GM18505 (cell line): ENCODE data around the gene ATP9A.
"Not testable (repeated sequence)": the region's sequence is repeated elsewhere in the genome, so short reads cannot be mapped to it uniquely, and the experiment has no call there.

Experiments used
- ATAC-seq: cut with Tn5 transposase; IDR thresholded peaks from one replicate; pipeline ENCODE4 v1.9.1; 2021; ENCODE audit not compliant: unreplicated experiment
- POLR2A ChIP-seq: IDR thresholded peaks from 4 replicates; pipeline ENCODE4 v1.6.1; 2011; ENCODE audit warnings: borderline replicate concordance; ENCODE audit not compliant: insufficient read depth, insufficient read length; ENCODE audit errors: extremely low read depth

The ATP9A gene

GRCh38 chr20:51772236-51772635 lies 4.0 kb upstream of the ATP9A start:
- no peak for ATAC-seq
- no peak for TF ChIP-seq POLR2A

- no peak for ATAC-seq
- no peak for TF ChIP-seq POLR2A
Measured at GRCh38 chr20:51769976-51770615, 1.9 kb upstream of the ATP9A start.

GRCh38 chr20:51768759-51769517 lies 748 bp upstream of the ATP9A start:
- TF ChIP-seq POLR2A, result no peak
- ATAC-seq, result no peak

GRCh38 chr20:51766994-51767866 lies 960 bp downstream of the ATP9A start:
- ATAC-seq, result no peak
- TF ChIP-seq POLR2A, result no peak

- not testable (repeated sequence) for ATAC-seq
Measured at GRCh38 chr20:51765381-51765780, 2.8 kb downstream of the ATP9A start.

- no peak for TF ChIP-seq POLR2A
- ATAC-seq, result no peak
Measured at GRCh38 chr20:51763965-51764602, 4.1 kb downstream of the ATP9A start.

GRCh38 chr20:51760905-51761546 lies 7.2 kb downstream of the ATP9A start:
- no peak for TF ChIP-seq POLR2A
- ATAC-seq, result no peak

- no peak for TF ChIP-seq POLR2A
- ATAC-seq, result no peak
Measured at GRCh38 chr20:51759769-51760510, 8.2 kb downstream of the ATP9A start.

- no peak for ATAC-seq
- TF ChIP-seq POLR2A, result no peak
Measured at GRCh38 chr20:51758978-51759544, 9.1 kb downstream of the ATP9A start.

- TF ChIP-seq POLR2A, result no peak
- ATAC-seq, result no peak
Measured at GRCh38 chr20:51757226-51757625, 11.0 kb downstream of the ATP9A start.

- no peak for ATAC-seq
Measured at GRCh38 chr20:51756653-51757052, 11.5 kb downstream of the ATP9A start.

GRCh38 chr20:51753220-51753619 lies 15.0 kb downstream of the ATP9A start:
- ATAC-seq, result not testable (repeated sequence)

More at GRCh38 chr20:51756653-51757052, 11.5 kb downstream of the ATP9A start:
- TF ChIP-seq POLR2A, result no peak
